ENCODE data around the gene HSPA4. TPM values are rescaled to one million over a fixed set of nuclear protein-coding genes. Genes with fewer than 3 reads are reported as not detected.

HSPA4 gene
- total and polyA plus RNA-seq, 7 donors, result 41.2 to 154 (median 108) TPM

GRCh38 chr5:133149345-133149744 lies 97.5 kb downstream of the HSPA4 start:
- no peaks in the 10 kb centered on the region for H3K4me1 ChIP-seq
- DNase-seq, result no peak

GRCh38 chr5:133150909-133151544 lies 99.2 kb downstream of the HSPA4 start:
- no peak for ATAC-seq
- TF ChIP-seq CTCF (IDR thresholded peaks at IDR 0.05), result no peak

More at GRCh38 chr5:133149345-133149744, 97.5 kb downstream of the HSPA4 start:
- Histone ChIP-seq H3K36me3 (ENCODE audit: insufficient read depth in 1 of 2, low read depth in 1 of 2) (no peaks in the 10 kb centered on the region), H3K27me3 (ENCODE audit: insufficient read depth in 3 of 3, low read length in 2 of 3) (no peaks in the 10 kb centered on the region), H3K4me3 (no peak overlapping the region), H3K27ac (no peak overlapping the region), H3K9me3 (no peaks in the 10 kb centered on the region)
- no peak for ATAC-seq
- 90 to 92% (median 91%) methylated on average over 4 of the region's 4 CpGs for WGBS, 3 donors
- no peak for TF ChIP-seq CTCF (IDR thresholded peaks at IDR 0.05)
- intact Hi-C loops (cut with DNase I), result no loop called here

GRCh38 chr5:133154274-133155075 lies 102.7 kb downstream of the HSPA4 start:
- no peak for TF ChIP-seq CTCF (IDR thresholded peaks at IDR 0.05)
- intact Hi-C loops (cut with DNase I), result no loop called here

More at GRCh38 chr5:133150909-133151544, 99.2 kb downstream of the HSPA4 start:
- Histone ChIP-seq H3K27ac (no peak overlapping the region), H3K27me3 (ENCODE audit: insufficient read depth in 3 of 3, low read length in 2 of 3) (no peaks in the 10 kb centered on the region), H3K36me3 (ENCODE audit: insufficient read depth in 1 of 2, low read depth in 1 of 2) (no peaks in the 10 kb centered on the region), H3K9me3 (no peaks in the 10 kb centered on the region), H3K4me3 (no peak overlapping the region), H3K4me1 (no peaks in the 10 kb centered on the region)
- intact Hi-C loops (cut with DNase I), result no loop called here
- 95 to 97% (median 96%) methylated on average over 6 of the region's 6 CpGs for WGBS, 3 donors
- no peak for DNase-seq

GRCh38 chr5:133155326-133155969 lies 103.6 kb downstream of the HSPA4 start:
- intact Hi-C loops (cut with DNase I), result no loop called here

More at GRCh38 chr5:133154274-133155075, 102.7 kb downstream of the HSPA4 start:
- DNase-seq (no peak), ATAC-seq (no peak)
- H3K27me3 ChIP-seq (ENCODE audit: insufficient read depth in 3 of 3, low read length in 2 of 3), result no peaks in the 10 kb centered on the region
- H3K9me3 ChIP-seq, result no peaks in the 10 kb centered on the region
- no peak overlapping the region for H3K27ac ChIP-seq
- 92 to 94% (median 93%) methylated on average over 12 of the region's 12 CpGs for WGBS, 3 donors
- no peak overlapping the region for H3K4me3 ChIP-seq
- no peaks in the 10 kb centered on the region for H3K36me3 ChIP-seq (ENCODE audit: insufficient read depth in 1 of 2, low read depth in 1 of 2)
- H3K4me1 ChIP-seq, result no peaks in the 10 kb centered on the region

More at GRCh38 chr5:133155326-133155969, 103.6 kb downstream of the HSPA4 start:
- Histone ChIP-seq H3K9me3 (no peaks in the 10 kb centered on the region), H3K36me3 (ENCODE audit: insufficient read depth in 1 of 2, low read depth in 1 of 2) (no peaks in the 10 kb centered on the region), H3K4me3 (no peak overlapping the region), H3K27me3 (ENCODE audit: insufficient read depth in 3 of 3, low read length in 2 of 3) (no peaks in the 10 kb centered on the region), H3K27ac (no peak overlapping the region), H3K4me1 (no peaks in the 10 kb centered on the region)
- no peak for TF ChIP-seq CTCF (IDR thresholded peaks at IDR 0.05)
- WGBS, 3 donors, result 53 to 57% (median 57%) methylated on average over 4 of the region's 4 CpGs
- no peak for ATAC-seq
- no peak for DNase-seq

Other genes with a start within 250 kb of the HSPA4 start
- not detected for gene SOWAHA, start 238.7 kb upstream of the HSPA4 start, total RNA-seq
- under 1 TPM in 2 of 3 donors, not detected in 1; 0.01 to 0.06 TPM for gene SOWAHA, start 238.7 kb upstream of the HSPA4 start, polyA plus RNA-seq
- 1 to 10 TPM; 1.5 to 2.3 (median 1.9) TPM for gene SHROOM1, start 221.4 kb upstream of the HSPA4 start, total RNA-seq
- gene SHROOM1, start 221.4 kb upstream of the HSPA4 start, polyA plus RNA-seq, result 1 to 10 TPM in 2 of 3 donors, under 1 TPM in 1; 0.66 to 1.5 (median 1.1) TPM
- gene GDF9, start 185.5 kb upstream of the HSPA4 start, total RNA-seq, result 1 to 10 TPM in 1 of 4 donors, under 1 TPM in 3; 0.57 to 1.2 (median 0.78) TPM
- gene GDF9, start 185.5 kb upstream of the HSPA4 start, polyA plus RNA-seq, result 1 to 10 TPM in 1 of 3 donors, under 1 TPM in 2; 0.07 to 1.2 (median 0.17) TPM
- 100 to 1,000 TPM; 696 to 985 (median 915) TPM for gene UQCRQ, start 185.4 kb upstream of the HSPA4 start, total RNA-seq
- 100 to 1,000 TPM; 649 to 919 (median 760) TPM for gene UQCRQ, start 185.4 kb upstream of the HSPA4 start, polyA plus RNA-seq
- gene LEAP2, start 178.3 kb upstream of the HSPA4 start, total RNA-seq, result 1 to 10 TPM in 1 of 4 donors, under 1 TPM in 3; 0.51 to 1.1 (median 0.76) TPM
- gene LEAP2, start 178.3 kb upstream of the HSPA4 start, polyA plus RNA-seq, result 1 to 10 TPM in 2 of 3 donors, under 1 TPM in 1; 0.70 to 2.7 (median 2.4) TPM
- gene AFF4, start 88.4 kb upstream of the HSPA4 start, total RNA-seq, result 10 to 100 TPM; 49.6 to 68.2 (median 58.9) TPM
- 10 to 100 TPM in 2 of 3 donors, 1 to 10 TPM in 1; 9.7 to 23.3 (median 10.0) TPM for gene AFF4, start 88.4 kb upstream of the HSPA4 start, polyA plus RNA-seq
- 10 to 100 TPM; 19.6 to 26.7 (median 20.8) TPM for gene ZCCHC10, start 25.5 kb upstream of the HSPA4 start, total RNA-seq
- 10 to 100 TPM; 13.6 to 32.5 (median 17.0) TPM for gene ZCCHC10, start 25.5 kb upstream of the HSPA4 start, polyA plus RNA-seq

Measured in psoas muscle (tissue), 8 donors.